ENCODE results near the gene CES1. TPM values are rescaled to one million over a fixed set of nuclear protein-coding genes. Genes with fewer than 3 reads are reported as not detected.
"Not testable (repeated sequence)": the region's sequence is repeated elsewhere in the genome, so short reads cannot be mapped to it uniquely, and the experiment has no call there.

CES1 gene
- total and polyA plus RNA-seq, 10 donors = 9.1 to 142 (median 27.1) TPM

- 32 to 68% (median 48%) methylated on average over 28 to 30 of the region's 30 CpGs for WGBS, 5 donors
- Histone ChIP-seq H3K4me1 (no peaks in the 10 kb centered on the region), H3K27ac (peak overlapping the region in 1 of 8 donors; percentile 74), H3K9me3 (no peaks in the 10 kb centered on the region), H3K4me3 (peak overlapping the region in 2 of 8 donors; percentile 15 to 30), H3K36me3 (no peaks in the 10 kb centered on the region), H3K27me3 (replicated peaks in 1 of 7) (peaks cover 0 to 11% (median 0%) of the 10 kb centered on the region in 7 donors)
- TF ChIP-seq POLR2AphosphoS5 (IDR thresholded peaks at IDR 0.05) (no peak), POLR2A (IDR thresholded peaks at IDR 0.05) (no peak), CTCF (IDR thresholded peaks at IDR 0.05 in 8 of 11, conservative IDR thresholded peaks at IDR 0.05 in 3 of 11) (no peak)
- DNase-seq = no peak
- intact Hi-C loops (cut with DNase I; ENCODE audit: low total_unique reads) = no loop called here
Observed at GRCh38 chr16:55760310-55761001, 72.4 kb downstream of the CES1 start.

GRCh38 chr16:55759965-55760309, 73.0 kb downstream of the CES1 start:
- H3K4me3 ChIP-seq; DNase-seq; H3K36me3 ChIP-seq; H3K4me1 ChIP-seq; H3K9me3 ChIP-seq; H3K27ac ChIP-seq; intact Hi-C loops (cut with DNase I; ENCODE audit: low total_unique reads): not testable (repeated sequence)
- H3K27me3 ChIP-seq (replicated peaks in 1 of 7) = peaks cover 0 to 11% (median 0%) of the 10 kb centered on the region in 7 donors
- 53 to 67% (median 63%) methylated on average over 3 of the region's 3 CpGs for WGBS, 5 donors

- DNase-seq; H3K4me1 ChIP-seq; H3K4me3 ChIP-seq; H3K36me3 ChIP-seq; intact Hi-C loops (cut with DNase I; ENCODE audit: low total_unique reads); H3K27ac ChIP-seq: not testable (repeated sequence)
- 47 to 66% (median 49%) methylated on average over 6 of the region's 6 CpGs for WGBS, 5 donors
- Histone ChIP-seq H3K27me3 (replicated peaks in 1 of 7) (peaks cover 0 to 11% (median 0%) of the 10 kb centered on the region in 7 donors), H3K9me3 (peaks cover 0 to 15% (median 12%) of the 10 kb centered on the region in 8 donors)
Observed at GRCh38 chr16:55757595-55758527, 75.0 kb downstream of the CES1 start.

GRCh38 chr16:55756963-55757362, 75.9 kb downstream of the CES1 start:
- no peak overlapping the region for H3K27ac ChIP-seq
- 78 to 87% (median 81%) methylated on average over 4 of the region's 4 CpGs for WGBS, 5 donors
- peaks cover 0 to 23% (median 19%) of the 10 kb centered on the region in 8 donors for H3K9me3 ChIP-seq
- no peak overlapping the region for H3K4me3 ChIP-seq
- H3K4me1 ChIP-seq = peaks cover 0 to 6% (median 0%) of the 10 kb centered on the region in 6 donors
- H3K27me3 ChIP-seq (replicated peaks in 1 of 7) = peaks cover 0 to 11% (median 0%) of the 10 kb centered on the region in 7 donors
- no peak for TF ChIP-seq CTCF (IDR thresholded peaks at IDR 0.05 in 8 of 11, conservative IDR thresholded peaks at IDR 0.05 in 3 of 11)
- TF ChIP-seq POLR2AphosphoS5 (IDR thresholded peaks at IDR 0.05) = no peak
- TF ChIP-seq POLR2A (IDR thresholded peaks at IDR 0.05) = no peak
- DNase-seq = no peak
- intact Hi-C loops (cut with DNase I; ENCODE audit: low total_unique reads) = no loop called here
- H3K36me3 ChIP-seq = no peaks in the 10 kb centered on the region

- TF ChIP-seq POLR2AphosphoS5 (IDR thresholded peaks at IDR 0.05) (no peak), POLR2A (IDR thresholded peaks at IDR 0.05) (no peak), CTCF (IDR thresholded peaks at IDR 0.05 in 8 of 11, conservative IDR thresholded peaks at IDR 0.05 in 3 of 11) (no peak)
- H3K27me3 ChIP-seq (replicated peaks in 1 of 7) = no peaks in the 10 kb centered on the region
- H3K9me3 ChIP-seq = peaks cover 0 to 33% (median 21%) of the 10 kb centered on the region in 8 donors
- intact Hi-C loops (cut with DNase I; ENCODE audit: low total_unique reads) = no loop called here
- peaks cover 0 to 6% (median 0%) of the 10 kb centered on the region in 6 donors for H3K4me1 ChIP-seq
- H3K4me3 ChIP-seq = no peak overlapping the region
- DNase-seq = no peak
- H3K36me3 ChIP-seq = no peaks in the 10 kb centered on the region
- peak overlapping the region in 6 of 8 donors; percentile 29 to 79 (median 60) for H3K27ac ChIP-seq
Observed at GRCh38 chr16:55754056-55754455, 78.8 kb downstream of the CES1 start.

- H3K4me1 ChIP-seq; H3K27me3 ChIP-seq (replicated peaks in 1 of 7); H3K36me3 ChIP-seq; DNase-seq; intact Hi-C loops (cut with DNase I; ENCODE audit: low total_unique reads): not testable (repeated sequence)
- WGBS, 5 donors = 21 to 43% (median 29%) methylated on average over 4 of the region's 4 CpGs
- H3K27ac ChIP-seq = peak overlapping the region in 7 of 8 donors; percentile 29 to 79 (median 52)
- peak overlapping the region in 1 of 8 donors; percentile 4 for H3K4me3 ChIP-seq
- peaks cover 0 to 33% (median 21%) of the 10 kb centered on the region in 8 donors for H3K9me3 ChIP-seq
Observed at GRCh38 chr16:55753145-55753631, 79.7 kb downstream of the CES1 start.
